HS-27A (cell line): ENCODE results near the gene MUL1.
"Not testable (repeated sequence)": the region's sequence is repeated elsewhere in the genome, so short reads cannot be mapped to it uniquely, and the experiment has no call there.

Source experiments
- DNase-seq: peaks from one replicate; pipeline ENCODE4 v3.0.0-alpha.2; 2012; ENCODE audit warnings: low read depth, missing footprints

Gene MUL1

DNA sequence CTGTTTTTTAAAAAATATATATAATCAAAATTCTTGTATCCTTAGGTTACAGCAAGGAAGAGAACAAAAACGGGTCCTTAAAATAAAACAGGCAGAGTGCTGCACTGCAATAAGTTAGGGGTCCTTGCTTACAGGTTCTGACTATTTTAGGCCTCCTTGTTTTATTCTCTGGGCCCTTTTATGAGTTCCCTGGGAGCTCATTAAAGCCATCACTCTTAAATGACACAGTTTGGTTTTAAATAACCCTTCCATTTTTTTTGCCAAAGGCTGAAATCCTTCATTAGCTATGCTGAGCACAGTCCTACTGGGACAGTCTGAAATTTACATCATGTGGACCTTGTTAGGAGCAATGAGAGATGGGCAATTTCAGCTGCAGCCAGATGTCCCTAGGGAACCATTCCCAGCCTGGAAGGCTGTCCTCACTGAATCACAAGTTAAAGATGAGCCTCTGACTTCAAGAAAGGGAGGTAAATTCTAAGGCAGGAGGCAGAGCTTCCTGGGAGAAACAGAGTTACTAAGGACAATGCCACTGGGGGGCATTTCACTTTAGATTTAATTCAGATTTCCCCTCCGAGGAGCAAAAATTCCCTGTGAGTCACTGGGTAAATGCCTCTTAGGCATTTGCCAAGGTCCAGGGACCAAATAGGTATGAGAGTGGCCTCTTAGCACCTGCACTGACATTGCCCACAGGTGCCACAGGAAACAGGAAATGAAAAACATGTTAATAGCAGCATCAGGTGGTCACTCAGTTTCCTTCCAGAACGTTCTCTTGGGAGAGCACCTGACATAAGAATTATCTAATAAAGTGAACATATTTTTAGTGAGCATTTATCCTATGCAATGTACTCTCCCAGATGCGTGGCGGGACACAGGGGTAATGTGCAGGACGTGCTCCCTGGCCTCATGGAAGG, 3.8 kb upstream of the MUL1 start:
- DNase-seq, result no peak

DNA sequence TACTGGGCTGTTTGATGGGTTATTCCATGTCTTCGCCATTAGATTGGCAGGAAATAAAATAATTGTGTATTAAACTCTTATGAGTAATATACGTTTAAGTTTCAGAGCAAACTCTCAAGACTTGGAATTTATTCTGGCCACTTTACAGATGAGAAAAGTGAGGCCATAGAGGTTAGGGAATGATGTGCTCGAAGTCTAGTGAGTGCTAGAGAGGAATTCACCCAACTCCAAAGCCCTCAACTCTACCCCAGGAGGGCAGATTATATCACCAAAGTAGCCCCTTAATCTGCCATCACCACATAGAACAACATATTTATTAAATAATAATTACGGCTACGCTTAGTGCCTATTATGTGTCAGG, 440 bp upstream of the MUL1 start:
- no peak for DNase-seq

DNA sequence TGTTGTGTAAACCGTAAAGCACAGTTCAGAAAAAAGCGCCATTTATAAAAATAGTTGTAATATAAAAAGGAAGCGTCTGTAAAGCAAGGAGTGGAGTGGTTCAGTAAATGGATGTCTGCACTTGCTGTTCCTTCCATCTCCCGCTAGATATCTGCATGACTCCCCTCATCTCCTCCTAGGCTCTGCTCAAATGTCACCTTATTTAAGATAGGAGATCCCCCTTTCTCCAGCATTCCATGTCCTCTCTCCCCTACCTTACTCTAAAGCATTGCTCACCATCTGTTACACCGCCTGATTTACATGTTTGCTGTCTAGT, 745 bp downstream of the MUL1 start:
- no peak for DNase-seq

DNA sequence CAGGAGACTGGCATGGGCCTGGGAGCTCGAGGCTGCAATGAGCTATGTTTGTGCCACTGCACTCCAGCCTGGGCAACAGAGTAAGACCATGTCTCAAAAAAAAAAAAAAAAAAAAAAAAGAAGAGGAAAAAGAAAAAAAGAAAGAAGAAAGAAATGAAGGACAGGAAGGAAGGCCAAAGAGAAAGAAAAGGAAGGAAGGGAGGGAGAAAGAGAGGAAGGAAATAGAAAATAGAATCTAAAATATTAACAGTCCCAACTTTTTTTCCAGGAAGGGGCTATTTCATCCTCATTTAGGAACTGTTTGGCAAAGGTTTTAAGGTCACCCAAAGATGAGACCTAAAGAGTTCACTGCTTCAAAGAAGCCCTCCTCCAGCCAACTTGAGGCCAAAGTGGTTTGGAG, 2.5 kb downstream of the MUL1 start:
- DNase-seq, result no peak

DNA sequence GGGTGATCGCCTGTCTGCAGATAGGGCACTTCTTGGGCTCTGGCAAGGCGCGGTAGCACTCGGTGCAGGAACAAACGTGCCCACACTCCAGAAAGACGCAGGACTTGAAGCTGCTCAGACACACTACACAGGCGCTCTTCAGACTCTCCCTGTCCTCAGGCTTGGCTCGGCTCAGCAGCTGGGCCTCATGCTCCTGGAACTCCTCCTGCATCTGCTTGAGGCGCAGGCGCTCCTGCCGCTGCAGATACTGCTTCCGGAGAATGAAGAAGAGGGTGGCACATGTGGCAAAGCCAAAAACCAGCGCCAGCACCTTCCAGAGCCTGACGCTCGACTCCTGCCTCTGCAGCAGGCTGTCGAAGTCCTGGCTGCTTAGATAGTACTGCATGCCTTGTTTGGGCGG, 7.2 kb downstream of the MUL1 start:
- DNase-seq, result no peak

DNA sequence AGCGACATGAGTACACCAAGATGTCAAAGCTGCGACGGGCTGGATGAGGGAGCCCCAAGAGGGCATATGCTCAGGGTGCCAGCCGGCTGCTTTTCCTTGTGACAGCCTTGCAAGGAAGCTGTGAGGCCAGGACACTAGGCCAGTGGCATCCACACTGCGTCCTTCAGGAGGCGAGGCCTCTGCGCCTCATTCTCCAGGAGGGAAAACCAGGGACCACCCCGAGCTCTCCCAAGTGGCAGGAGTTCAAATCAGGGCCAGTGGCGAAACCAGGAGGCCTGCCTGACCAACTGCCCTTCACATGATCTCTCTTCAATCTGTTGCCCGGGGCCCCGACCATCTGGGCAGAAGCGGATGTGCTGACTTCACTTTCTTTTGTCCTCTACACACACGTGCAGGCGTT, 8.2 kb downstream of the MUL1 start:
- DNase-seq, result no peak

DNA sequence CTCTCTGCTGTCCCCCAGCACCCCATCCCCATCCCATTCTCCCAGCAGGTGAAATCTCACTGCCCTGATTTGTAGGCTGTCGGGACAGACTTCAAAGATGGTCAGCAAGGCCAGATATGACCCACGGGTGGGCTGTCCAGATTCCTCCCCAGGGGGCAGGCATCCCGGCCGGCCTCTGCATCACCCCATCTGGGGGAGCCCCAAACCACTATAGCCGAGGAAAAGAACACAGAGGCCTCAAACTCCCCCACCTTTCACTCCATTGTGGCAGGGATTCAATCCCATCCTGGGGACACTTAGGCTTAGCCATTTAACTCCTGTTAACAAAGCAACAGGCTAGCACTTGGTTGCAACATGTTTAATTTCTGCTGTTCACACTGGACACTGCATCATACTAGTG, 8.8 kb downstream of the MUL1 start:
- DNase-seq, result no peak

DNA sequence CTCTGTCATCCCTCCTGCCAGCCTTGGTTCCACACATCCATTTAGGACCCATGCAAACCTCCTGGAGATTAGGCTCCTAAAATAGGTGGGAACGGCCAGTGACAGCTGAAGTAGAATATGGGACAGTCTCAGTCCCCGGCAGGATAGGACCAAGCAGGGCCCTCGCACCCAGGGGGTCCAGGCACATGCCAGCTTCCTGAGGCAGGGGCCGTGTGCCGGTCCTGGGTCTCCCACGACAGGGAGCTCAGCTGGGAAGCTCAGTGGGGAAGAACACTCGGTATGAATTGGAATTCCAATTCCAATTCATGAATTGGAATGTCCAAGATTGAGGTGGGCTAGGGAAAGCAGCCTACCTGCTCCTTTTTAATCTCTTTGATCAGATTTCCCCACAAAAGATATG, 9.8 kb downstream of the MUL1 start:
- DNase-seq, result no peak

DNA sequence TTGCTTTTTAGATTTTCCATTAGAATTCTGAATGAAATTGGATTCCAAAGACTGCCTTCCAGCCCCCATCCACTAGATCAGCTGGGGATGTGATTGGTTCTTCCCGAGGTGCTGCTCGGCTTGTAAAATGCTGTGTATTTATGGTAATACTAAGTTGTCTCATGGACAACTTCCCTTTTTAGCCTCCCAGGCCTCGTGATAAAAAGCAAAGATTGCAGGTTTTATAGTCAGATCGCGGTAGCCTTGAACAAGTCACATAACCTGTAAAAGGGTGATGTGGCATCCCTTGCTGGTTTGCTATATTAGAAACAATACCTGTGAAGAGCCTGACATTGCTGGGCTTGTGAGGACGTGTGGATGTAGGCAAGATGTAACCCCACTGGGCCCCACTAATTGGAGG, 10.4 kb downstream of the MUL1 start:
- DNase-seq, result no peak

DNA sequence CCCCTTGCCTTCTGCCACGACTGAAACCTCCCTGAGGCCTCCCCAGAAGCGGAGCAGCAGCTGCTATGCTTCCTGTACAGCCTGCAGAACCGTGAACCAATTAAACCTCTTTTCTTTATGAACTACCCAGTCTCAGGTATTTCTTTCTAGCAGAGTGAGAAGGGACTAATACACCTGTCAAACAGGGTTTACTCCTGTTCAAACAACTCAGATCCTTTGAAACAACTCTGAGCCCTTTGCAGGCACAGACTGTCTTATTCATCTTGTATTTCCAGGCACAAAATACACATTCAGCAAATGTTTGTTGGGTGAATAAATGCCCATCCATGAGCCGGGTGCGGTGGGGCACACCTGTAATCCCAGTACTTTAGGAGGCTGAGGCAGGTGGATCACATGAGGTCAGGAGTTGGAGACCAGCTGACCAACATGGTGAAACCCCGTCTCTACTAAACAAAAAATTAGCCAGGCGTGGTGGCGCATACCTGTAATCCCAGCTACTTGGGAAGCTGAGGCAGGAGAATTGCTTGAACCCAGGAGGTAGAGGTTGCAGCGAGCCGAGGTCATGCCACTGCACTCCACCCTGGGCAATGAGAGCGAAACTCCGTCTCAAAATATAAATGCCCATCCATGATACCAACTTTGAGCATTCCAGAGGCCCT, 11.1 kb downstream of the MUL1 start:
- DNase-seq, result not testable (repeated sequence)

DNA sequence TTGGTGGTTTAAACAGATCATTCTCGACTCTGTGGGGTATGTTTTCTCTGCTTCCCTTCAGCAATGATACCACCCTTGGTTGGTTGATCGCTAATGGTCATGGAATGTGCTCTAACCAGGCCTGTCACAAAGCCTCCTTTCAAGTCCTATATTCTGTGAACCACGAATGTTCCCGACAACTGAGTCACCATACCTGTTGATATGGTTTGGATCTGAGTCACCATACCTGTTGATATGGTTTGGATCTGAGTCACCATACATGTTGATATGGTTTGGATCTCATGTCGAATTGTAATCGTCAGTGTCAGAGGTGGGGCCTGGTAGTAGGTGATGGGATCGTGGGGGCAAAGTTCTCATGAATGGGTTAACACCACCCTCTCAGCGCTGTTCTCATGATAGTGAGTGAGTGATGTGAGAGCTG, 11.7 kb downstream of the MUL1 start:
- DNase-seq, result peak; percentile 67

DNA sequence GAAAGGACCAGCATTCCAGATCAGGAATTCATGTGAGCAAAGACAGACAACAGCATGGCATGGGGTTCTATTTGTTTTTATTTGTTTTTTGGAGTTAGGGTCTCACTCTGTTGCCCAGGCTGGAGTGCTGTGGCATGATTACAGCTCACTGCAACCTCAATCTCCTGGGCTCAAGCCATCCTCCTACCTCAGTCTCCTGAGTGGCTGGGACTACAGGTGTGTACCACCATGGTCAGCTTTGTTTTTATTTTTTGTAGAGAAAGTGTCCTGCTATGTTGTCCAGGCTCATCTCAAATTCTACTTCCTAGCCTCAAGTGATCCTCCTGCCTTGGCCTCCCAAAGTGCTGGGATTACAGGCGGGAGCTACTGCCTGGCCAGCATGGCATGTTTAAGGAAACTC, 12.3 kb downstream of the MUL1 start:
- DNase-seq, result no peak

DNA sequence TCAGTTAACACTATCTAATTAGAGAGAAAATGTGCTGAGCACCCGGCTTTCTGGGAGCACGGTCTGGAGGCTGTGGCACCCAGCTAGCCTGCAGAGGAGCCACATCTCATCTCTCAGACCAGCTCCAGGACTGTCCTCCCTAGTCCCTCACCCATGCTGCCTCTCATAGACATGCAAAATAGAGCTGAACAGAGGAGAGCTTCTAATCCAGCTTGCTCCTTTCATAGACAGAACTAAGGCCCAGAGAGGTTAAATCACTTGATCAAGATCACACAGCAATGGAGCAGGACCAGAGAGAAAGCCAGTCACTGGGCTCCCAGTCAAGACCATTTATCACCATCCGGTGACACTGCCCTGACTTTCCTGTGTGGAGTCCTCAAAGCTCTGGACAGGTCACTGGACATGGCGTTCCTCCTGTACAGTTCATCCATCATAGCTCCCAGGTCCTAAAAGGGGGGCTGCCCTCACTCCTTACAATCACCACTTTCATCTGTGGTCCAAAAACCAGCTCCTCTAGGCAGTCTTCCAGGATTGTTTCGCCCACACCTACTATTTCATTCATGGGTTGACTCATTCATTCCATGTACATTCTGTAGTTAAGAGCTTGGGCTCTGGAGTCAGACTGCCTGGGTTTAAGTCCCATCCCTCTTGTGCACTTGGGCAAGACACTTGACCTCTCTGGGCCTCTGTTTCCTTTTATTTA, 13.2 kb downstream of the MUL1 start:
- peak; percentile 67 for DNase-seq

DNA sequence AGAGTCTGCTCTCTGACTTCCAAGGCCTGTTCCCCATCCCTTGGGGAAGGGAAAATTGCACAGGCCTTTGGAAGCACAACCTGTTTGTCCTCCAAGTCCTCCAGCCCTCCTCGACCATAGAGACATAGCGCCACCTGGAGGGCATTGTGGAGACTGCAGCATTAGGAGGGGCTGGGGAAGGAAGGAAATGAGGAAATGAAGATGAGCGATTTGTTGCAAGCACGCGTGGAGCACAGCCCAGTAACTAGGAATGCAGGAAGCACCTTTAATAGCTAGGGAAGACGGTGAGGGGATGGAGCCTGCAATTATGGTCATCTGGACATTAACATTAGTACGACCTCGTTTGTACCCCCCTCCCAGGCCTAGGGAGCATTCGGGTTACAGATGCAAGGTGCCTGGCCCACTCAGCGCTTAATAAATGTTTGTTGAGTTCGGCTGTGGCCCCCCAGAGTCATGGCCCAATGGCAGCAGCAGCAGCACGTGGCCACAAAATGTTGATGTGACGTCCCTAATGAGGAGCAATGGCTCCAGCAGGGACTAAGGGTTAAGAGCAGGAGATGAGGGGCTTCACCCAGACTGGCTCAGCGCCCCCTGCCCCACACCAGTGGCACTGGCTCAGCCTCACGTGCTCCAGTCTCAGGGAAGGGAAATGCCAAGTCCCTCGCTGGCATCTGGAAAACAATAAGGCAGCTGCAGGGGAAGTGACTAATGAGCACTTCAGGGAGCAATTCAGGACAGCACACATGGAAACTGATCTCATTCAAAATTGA, 13.9 kb downstream of the MUL1 start:
- peak; percentile 74 for DNase-seq

DNA sequence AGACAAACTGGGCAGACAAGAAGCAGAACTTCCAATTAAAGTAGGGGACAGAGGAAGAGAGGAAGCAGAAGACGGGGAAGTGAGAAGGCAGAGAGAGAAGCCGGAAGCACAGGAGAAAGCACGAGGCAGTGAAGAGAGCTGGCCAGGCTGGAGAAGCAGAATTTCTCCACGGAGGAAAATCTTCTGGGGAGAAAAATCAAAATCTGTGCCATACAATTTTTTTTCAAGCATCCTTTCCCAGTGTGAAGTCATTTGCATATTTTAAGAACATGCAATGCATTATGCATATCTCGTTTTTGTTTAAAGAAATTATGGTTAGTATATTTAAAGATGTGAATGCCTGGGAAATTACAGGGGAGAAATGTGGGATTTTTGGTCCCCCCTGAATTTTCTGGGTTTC, 14.6 kb downstream of the MUL1 start:
- no peak for DNase-seq

DNA sequence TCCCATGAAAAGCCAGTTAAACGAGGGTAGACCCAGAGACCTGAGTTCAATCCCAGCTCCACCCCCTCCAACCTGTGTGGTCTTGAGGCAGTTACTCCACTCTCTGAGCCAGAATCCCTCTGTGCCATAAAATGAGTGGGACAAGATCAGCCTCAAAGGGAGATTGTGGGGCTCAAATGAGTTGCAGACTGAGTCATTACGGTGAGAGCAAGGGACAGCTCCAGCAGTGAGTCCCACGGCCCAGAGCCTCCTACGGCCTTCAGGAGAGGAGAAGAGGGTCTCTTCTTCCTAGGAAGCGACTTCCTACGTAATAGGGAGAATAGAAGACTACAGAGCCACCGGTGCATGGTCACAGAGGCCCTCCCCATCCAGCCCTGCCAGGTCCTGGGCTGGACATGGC, 15.2 kb downstream of the MUL1 start:
- no peak for DNase-seq

DNA sequence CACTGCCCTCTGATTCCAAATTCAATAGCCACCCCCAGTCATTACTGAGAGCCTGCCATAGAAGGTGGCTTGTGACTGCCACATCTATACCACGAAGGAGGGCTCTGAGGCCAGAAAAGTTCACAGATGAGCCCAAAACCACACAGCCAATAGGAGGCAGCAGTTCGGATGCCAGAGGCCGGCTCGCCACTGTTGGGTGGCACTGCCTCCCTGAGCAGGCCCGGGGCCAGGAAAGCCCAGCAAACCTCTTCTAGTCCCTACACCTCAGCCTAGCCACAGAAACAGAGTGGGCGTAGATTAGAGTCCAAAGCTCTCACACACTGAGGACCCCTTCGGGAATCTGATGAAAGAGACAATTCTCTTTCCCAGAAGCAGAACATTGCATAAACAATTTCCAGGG, 16.1 kb downstream of the MUL1 start:
- no peak for DNase-seq

DNA sequence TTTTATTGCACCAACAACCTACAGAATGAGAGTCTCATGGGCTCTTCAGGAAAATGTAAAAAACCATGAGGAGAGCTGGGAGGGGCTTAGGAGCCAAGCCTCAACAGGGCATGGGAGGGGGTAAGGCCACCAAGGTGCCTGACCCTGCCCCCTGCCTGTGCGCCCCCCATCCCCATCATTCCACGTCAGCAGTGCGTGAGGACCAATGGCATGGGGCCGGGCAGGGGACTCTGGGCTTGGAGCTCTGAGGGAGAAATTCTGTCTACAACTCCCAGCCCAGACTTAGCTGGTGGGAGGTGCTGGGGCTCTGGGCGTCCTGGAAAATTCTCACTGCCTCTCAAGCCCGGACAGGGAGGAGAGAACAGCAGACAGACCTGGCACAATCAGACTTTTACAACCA, 16.8 kb downstream of the MUL1 start:
- DNase-seq, result no peak

DNA sequence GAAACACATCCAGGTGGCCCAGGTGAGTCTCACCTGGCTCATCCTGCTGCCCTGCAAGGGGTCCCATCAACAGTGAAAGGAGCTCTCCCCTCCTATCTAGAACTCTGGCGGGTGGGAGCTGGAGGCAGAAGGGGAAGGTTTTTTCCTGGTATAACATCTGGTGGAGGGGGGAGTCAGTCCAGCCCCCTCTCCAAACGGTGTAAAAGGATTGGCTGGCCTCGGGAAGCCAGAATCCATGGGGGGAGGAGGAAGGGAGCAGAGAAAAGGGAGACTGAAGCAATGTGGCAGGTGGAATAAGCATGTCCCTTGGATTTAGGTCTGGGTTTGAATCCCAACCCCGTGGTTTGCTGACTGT, 20.7 kb downstream of the MUL1 start:
- DNase-seq, result no peak

DNA sequence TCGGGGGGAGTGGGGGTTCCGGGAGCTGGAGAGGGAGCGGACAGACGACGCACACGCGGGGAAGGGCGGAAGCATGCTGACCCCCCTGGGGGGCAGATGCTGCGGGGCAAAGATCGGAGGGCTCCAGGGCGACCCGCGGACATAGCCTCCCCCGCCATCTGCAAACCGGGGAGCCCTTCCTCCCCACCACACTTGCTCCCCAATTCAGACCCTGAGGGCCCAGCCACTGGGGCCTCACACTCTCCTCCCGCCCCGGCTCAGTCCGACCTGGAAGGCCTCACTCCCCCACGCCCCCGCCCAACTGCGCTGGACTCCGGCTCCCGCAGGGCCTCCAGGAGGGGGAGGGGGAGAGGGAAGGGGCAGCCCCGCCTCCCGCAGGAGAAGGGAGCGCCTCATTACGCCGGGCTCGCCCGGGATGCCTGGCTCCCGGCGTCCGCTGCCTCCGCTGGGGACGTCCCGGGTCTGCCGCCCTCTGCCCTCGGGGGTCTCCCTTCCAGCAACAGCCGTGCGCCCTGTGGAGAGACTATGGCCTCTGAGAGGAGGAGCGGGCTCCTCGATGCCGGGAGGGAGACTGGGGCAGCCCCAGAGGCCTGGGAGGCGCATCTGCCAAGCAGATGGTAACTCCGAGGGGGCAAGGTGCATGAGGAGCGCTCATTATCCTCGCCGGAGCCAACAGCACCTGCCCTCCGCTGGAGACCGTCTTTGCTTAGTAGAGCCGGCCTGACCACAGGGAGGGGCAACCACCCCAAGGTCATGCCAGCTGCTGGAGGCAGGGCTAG, 21.3 kb downstream of the MUL1 start:
- no peak for DNase-seq

DNA sequence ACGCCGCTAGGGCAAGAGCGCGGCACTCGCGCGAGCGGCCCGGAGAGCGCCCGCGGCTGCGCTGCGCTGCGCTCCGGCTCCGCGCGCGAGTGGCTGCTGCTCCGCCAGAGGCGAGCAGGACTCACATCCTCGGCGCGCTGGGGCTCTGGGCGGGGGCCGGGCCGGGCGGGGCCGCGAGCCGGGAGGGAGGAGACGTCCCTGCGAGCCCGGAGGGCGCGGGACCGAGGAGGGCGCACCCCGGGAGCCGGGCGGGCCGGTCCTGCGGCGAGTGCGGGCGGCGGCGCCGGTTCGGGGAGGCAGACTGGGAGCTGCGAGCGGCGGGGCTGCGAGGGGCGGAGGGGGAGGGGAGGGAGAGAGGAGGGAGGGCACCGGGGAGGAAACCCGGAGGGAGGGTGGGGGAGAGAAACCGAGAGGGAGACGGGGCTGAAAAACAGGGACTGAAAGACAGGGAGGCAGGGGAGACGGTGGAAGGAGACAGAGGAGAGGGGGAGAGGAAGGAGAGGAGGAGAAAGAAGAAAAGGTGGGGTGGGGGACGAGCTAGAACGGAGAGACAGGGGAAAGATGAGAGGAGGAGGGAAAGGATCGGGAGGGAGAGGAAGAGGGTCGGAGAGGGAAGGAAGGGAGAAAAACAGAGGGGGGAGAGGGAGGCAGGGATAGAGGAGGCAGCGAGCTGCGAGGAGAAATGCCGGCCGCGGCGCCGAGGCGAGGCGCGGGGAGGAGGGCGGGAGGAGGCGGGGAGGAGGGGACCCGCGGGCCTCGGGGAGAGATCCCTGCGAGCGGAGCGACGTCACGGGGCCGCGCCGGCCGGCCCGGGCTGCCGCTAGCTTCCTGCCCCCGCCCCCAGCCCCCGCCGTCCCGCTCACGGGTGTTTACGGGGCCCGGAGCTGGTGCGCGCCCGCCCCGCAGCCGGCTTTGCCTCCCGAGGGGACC, 22.2 kb downstream of the MUL1 start, which contains the start of gene CAMK2N1:
Gene CAMK2N1, minus strand, starts transcription at position 684 of the 930 bp plus-strand sequence. CDS start 831 bp downstream, outside the sequence.
- no peak for DNase-seq
